Ovary (tissue), 3 donors: Measurements from ENCODE around the gene CPOX.

Source experiments
- CTCF ChIP-seq, 3 donors: fragments of 450-650 bp in 2 of 3; fragments of 200-600 bp in 1 of 3; IDR thresholded peaks; one replicate each; pipeline versions ENCODE4 v1.5.1 to v1.8.0; 2016 to 2022; ENCODE audit warnings: antibody characterized with exemption in 3 of 3, mild to moderate bottlenecking in 1 of 3
- EP300 ChIP-seq: sonication (generic); formaldehyde crosslinking; IDR thresholded peaks from one replicate; pipeline ENCODE4 v1.6.1; 2017; ENCODE audit warnings: antibody characterized with exemption
- donor health status: DM: no; HTN: no; CAD: no.

GRCh38 chr3:98612996-98613517 lies 19.6 kb upstream of the CPOX start:
- TF ChIP-seq CTCF (IDR thresholded peaks at IDR 0.05) (no peak), EP300 (no peak)
